ENCODE results near the gene GALR1. TPM values are rescaled to one million over a fixed set of nuclear protein-coding genes. Genes with fewer than 3 reads are reported as not detected.

GALR1 gene
- polyA plus RNA-seq, 3 donors, result not detected

GRCh38 chr18:77203851-77204250 lies 45.8 kb upstream of the GALR1 start:
- peaks cover 0 to 2% (median 0%) of the 10 kb centered on the region in 3 donors for H3K27me3 Mint-ChIP-seq (ENCODE audit: low read depth in 3 of 3)
- TF ChIP-seq CTCF (IDR thresholded peaks at IDR 0.05), result no peak

GRCh38 chr18:77205769-77206168 lies 43.9 kb upstream of the GALR1 start:
- H3K27ac Mint-ChIP-seq, result peak overlapping the region in 1 of 7 donors; percentile 8

More at GRCh38 chr18:77203851-77204250, 45.8 kb upstream of the GALR1 start:
- no peaks in the 10 kb centered on the region for H3K79me2 ChIP-seq (ENCODE audit: insufficient read depth, low read length)
- H3K4me1 Mint-ChIP-seq, result peaks cover 18% of the 10 kb centered on the region
- no peak overlapping the region for H3K27ac Mint-ChIP-seq
- intact Hi-C loops (cut with micrococcal nuclease), result no loop called here
- H3K36me3 Mint-ChIP-seq, result no peaks in the 10 kb centered on the region
- H3K27me3 ChIP-seq (ENCODE audit: control insufficient read depth in 2 of 2, insufficient read depth in 2 of 2, low read length in 2 of 2), result no peaks in the 10 kb centered on the region
- no peak overlapping the region for H3K4me3 ChIP-seq (replicated peaks in 1 of 3; ENCODE audit: low read depth in 2 of 3, low read length in 3 of 3)
- H3K4me2 ChIP-seq (replicated peaks; ENCODE audit: extremely low read depth, low read length, poor library complexity, severe bottlenecking), result no peak overlapping the region
- no peaks in the 10 kb centered on the region for H4K20me1 ChIP-seq (ENCODE audit: insufficient read depth, low read length)
- H3K9me3 Mint-ChIP-seq, result peaks cover 0 to 3% (median 0%) of the 10 kb centered on the region in 7 donors
- H3K36me3 ChIP-seq (replicated peaks in 1 of 2; ENCODE audit: control insufficient read depth in 1 of 2, insufficient read depth in 2 of 2, low read length in 2 of 2), result no peaks in the 10 kb centered on the region
- H3K9me3 ChIP-seq (replicated peaks in 1 of 2; ENCODE audit: control insufficient read depth in 1 of 2, insufficient read depth in 1 of 2, low read length in 2 of 2), result no peaks in the 10 kb centered on the region
- no peak for DNase-seq
- 100% methylated on average over 3 of the region's 4 CpGs for WGBS (ENCODE audit: insufficient coverage)
- no peak overlapping the region for H3K4me3 Mint-ChIP-seq
- no peak overlapping the region for H3K9ac ChIP-seq (ENCODE audit: insufficient read depth, low read length, poor library complexity, severe bottlenecking)
- no peak overlapping the region for H2AFZ ChIP-seq (ENCODE audit: insufficient read depth, low read depth, low read length, poor library complexity, severe bottlenecking)
- no peak overlapping the region for H3K27ac ChIP-seq (ENCODE audit: low read depth in 1 of 2, low read length in 2 of 2)
- H3K4me1 ChIP-seq (ENCODE audit: control insufficient read depth in 1 of 2, insufficient read depth in 2 of 2, low read length in 2 of 2), result peaks cover 10 to 15% of the 10 kb centered on the region in 2 donors

More at GRCh38 chr18:77205769-77206168, 43.9 kb upstream of the GALR1 start:
- H3K79me2 ChIP-seq (ENCODE audit: insufficient read depth, low read length), result no peaks in the 10 kb centered on the region
- Mint-ChIP-seq H3K9me3 (peaks cover 0 to 3% (median 0%) of the 10 kb centered on the region in 7 donors), H3K4me1 (peaks cover 33% of the 10 kb centered on the region), H3K27me3 (ENCODE audit: low read depth in 3 of 3) (peaks cover 0 to 4% (median 0%) of the 10 kb centered on the region in 3 donors), H3K36me3 (no peaks in the 10 kb centered on the region), H3K4me3 (no peak overlapping the region)
- WGBS (ENCODE audit: insufficient coverage), result no CpG with 5 or more reads among the region's 6 CpGs
- H3K27ac ChIP-seq (ENCODE audit: low read depth in 1 of 2, low read length in 2 of 2), result no peak overlapping the region
- no peak for TF ChIP-seq CTCF (IDR thresholded peaks at IDR 0.05)
- peak overlapping the region; percentile 11 for H2AFZ ChIP-seq (ENCODE audit: insufficient read depth, low read depth, low read length, poor library complexity, severe bottlenecking)
- intact Hi-C loops (cut with micrococcal nuclease), result loop anchor here (5.0 kb wide), 3 partner anchors 73 to 203 kb away; partner anchors contain the start of gene MBP (in 1 of the 2)
- no peak overlapping the region for H3K4me2 ChIP-seq (replicated peaks; ENCODE audit: extremely low read depth, low read length, poor library complexity, severe bottlenecking)
- no peaks in the 10 kb centered on the region for H3K36me3 ChIP-seq (replicated peaks in 1 of 2; ENCODE audit: control insufficient read depth in 1 of 2, insufficient read depth in 2 of 2, low read length in 2 of 2)
- no peaks in the 10 kb centered on the region for H4K20me1 ChIP-seq (ENCODE audit: insufficient read depth, low read length)
- no peak overlapping the region for H3K9ac ChIP-seq (ENCODE audit: insufficient read depth, low read length, poor library complexity, severe bottlenecking)
- H3K4me3 ChIP-seq (replicated peaks in 1 of 3; ENCODE audit: low read depth in 2 of 3, low read length in 3 of 3), result no peak overlapping the region
- no peak for DNase-seq
- no peaks in the 10 kb centered on the region for H3K9me3 ChIP-seq (replicated peaks in 1 of 2; ENCODE audit: control insufficient read depth in 1 of 2, insufficient read depth in 1 of 2, low read length in 2 of 2)
- H3K4me1 ChIP-seq (ENCODE audit: control insufficient read depth in 1 of 2, insufficient read depth in 2 of 2, low read length in 2 of 2), result peaks cover 18 to 32% of the 10 kb centered on the region in 2 donors
- no peaks in the 10 kb centered on the region for H3K27me3 ChIP-seq (ENCODE audit: control insufficient read depth in 2 of 2, insufficient read depth in 2 of 2, low read length in 2 of 2)

Data from CD14-positive monocyte (primary cell).